ENCODE results near the gene NFATC2IP. TPM values are rescaled to one million over a fixed set of nuclear protein-coding genes. Genes with fewer than 3 reads are reported as not detected.

The NFATC2IP gene
- total and polyA plus RNA-seq, 10 of the 15 experiments (the other 5 are each of a cell fraction or from before 2014, with no cell fraction given) = 12.2 to 93.9 (median 46.9) TPM

GRCh38 chr16:28912558-28912957, 38.2 kb upstream of the NFATC2IP start (continued):
- no peak for TF ChIP-seq ZNF687 (IDR thresholded peaks at IDR 0.05)
- TF ChIP-seq USF1 (IDR thresholded peaks at IDR 0.05; ENCODE audit: borderline replicate concordance, extremely low read length, insufficient read depth, low read depth, low read length) = no peak
- no peak for TF ChIP-seq BCLAF1 (IDR thresholded peaks at IDR 0.05)
